Neural cell (in vitro differentiated cells): ENCODE results near the gene RELL2. TPM values are rescaled to one million over a fixed set of nuclear protein-coding genes. Genes with fewer than 3 reads are reported as not detected.

Experiments used
- H2AFZ ChIP-seq: fragments of 200-600, 300-800 bp; sonication (generic), shearing (Covaris generic); 2 replicates; pipeline ENCODE4 v1.6.0; 2014; ENCODE audit warnings: low read depth, mild to moderate bottlenecking, antibody characterized with exemption, low read length, moderate library complexity
- H3F3A ChIP-seq: fragments of 200-600 bp; shearing (Covaris generic); 2 replicates; pipeline ENCODE4 v1.6.1; 2016; ENCODE audit warnings: mild to moderate bottlenecking, moderate library complexity, mixed read lengths, antibody characterized with exemption, low read length; ENCODE audit not compliant: insufficient read depth, poor library complexity, severe bottlenecking
- H3K27ac ChIP-seq: fragments of 200-600, 300-800 bp; sonication (generic), shearing (Covaris generic); 2 replicates; pipeline ENCODE4 v1.5.1; 2014; ENCODE audit warnings: mild to moderate bottlenecking, low read length, moderate library complexity
- H3K27me3 ChIP-seq: fragments of 300-800, 200-600 bp; sonication (generic), shearing (Covaris generic); 2 replicates; pipeline ENCODE4 v1.6.0; 2014; ENCODE audit warnings: mild to moderate bottlenecking, low read depth, low read length, moderate library complexity; ENCODE audit not compliant: insufficient read depth
- H3K36me3 ChIP-seq: fragments of 300-800, 200-600 bp; sonication (generic), shearing (Covaris generic); 2 replicates; pipeline ENCODE4 v1.5.1; 2014; ENCODE audit warnings: mild to moderate bottlenecking, antibody characterized with exemption, low read length, moderate library complexity; ENCODE audit not compliant: insufficient read depth
- H3K4me2 ChIP-seq: fragments of 300-800, 200-600 bp; sonication (generic), shearing (Covaris generic); 2 replicates; pipeline ENCODE4 v1.6.0; 2014; ENCODE audit warnings: mild to moderate bottlenecking, low read length
- H3K4me3 ChIP-seq: fragments of 300-800, 200-600 bp; sonication (generic), shearing (Covaris generic); 2 replicates; pipeline ENCODE4 v1.5.1; 2014; ENCODE audit warnings: mild to moderate bottlenecking, low read length, moderate library complexity
- H3K79me2 ChIP-seq: fragments of 200-600 bp; shearing (Covaris generic); replicated peaks from 2 replicates; pipeline ENCODE4 v1.6.0; 2014; ENCODE audit warnings: mild to moderate bottlenecking, low read length, moderate library complexity; ENCODE audit not compliant: insufficient read depth
- H3K9ac ChIP-seq: fragments of 300-800, 200-600 bp; sonication (generic), shearing (Covaris generic); 2 replicates; pipeline ENCODE4 v1.6.1; 2016; ENCODE audit warnings: mild to moderate bottlenecking, low read length, mixed read lengths
- H3K9me2 ChIP-seq: fragments of 200-600 bp; shearing (Covaris generic); 2 replicates; pipeline ENCODE4 v1.6.1; 2016; ENCODE audit warnings: mild to moderate bottlenecking, low read length, mixed read lengths; ENCODE audit not compliant: insufficient read depth
- H3K9me3 ChIP-seq: fragments of 200-600, 300-800 bp; sonication (generic), shearing (Covaris generic); 2 replicates; pipeline ENCODE4 v1.6.1; 2016; ENCODE audit warnings: mild to moderate bottlenecking, mixed run types, low read length, moderate library complexity, mixed read lengths
- H4K20me1 ChIP-seq: fragments of 200-600 bp; shearing (Covaris generic); 2 replicates; pipeline ENCODE4 v1.6.1; 2016; ENCODE audit warnings: mild to moderate bottlenecking, mixed run types; ENCODE audit not compliant: insufficient read depth
- CTCF ChIP-seq: fragments of 450-650 bp; IDR thresholded peaks from 2 replicates; pipeline ENCODE4 v1.5.1; 2014; ENCODE audit warnings: antibody characterized with exemption, mild to moderate bottlenecking, moderate library complexity; ENCODE audit not compliant: poor library complexity, severe bottlenecking
- EP300 ChIP-seq: fragments of 450-650 bp; conservative IDR thresholded peaks from 2 replicates; pipeline ENCODE4 v1.6.1; 2014; ENCODE audit warnings: antibody characterized with exemption, mild to moderate bottlenecking, moderate library complexity; ENCODE audit not compliant: poor library complexity, severe bottlenecking
- EZH2 ChIP-seq: fragments of 200-600, 300-800 bp; shearing (Covaris generic), sonication (generic); IDR thresholded peaks from 2 replicates; pipeline ENCODE4 v1.6.1; 2014; ENCODE audit warnings: antibody characterized with exemption, low read length, borderline replicate concordance, mild to moderate bottlenecking; ENCODE audit not compliant: insufficient read depth, poor library complexity, severe bottlenecking
- MXI1 ChIP-seq: fragments of 450-650 bp; conservative IDR thresholded peaks from 2 replicates; pipeline ENCODE4 v1.6.1; 2014; ENCODE audit warnings: antibody characterized with exemption, mild to moderate bottlenecking; ENCODE audit not compliant: poor library complexity, severe bottlenecking
- POLR2AphosphoS5 ChIP-seq: IDR thresholded peaks from 2 replicates; pipeline ENCODE4 v1.6.1; 2012
- RAD21 ChIP-seq: fragments of 450-650 bp; conservative IDR thresholded peaks from 2 replicates; pipeline ENCODE4 v1.6.1; 2014; ENCODE audit warnings: antibody characterized with exemption, mild to moderate bottlenecking, moderate library complexity
- SMC3 ChIP-seq: fragments of 450-650 bp; conservative IDR thresholded peaks from 2 replicates; pipeline ENCODE4 v1.6.1; 2014; ENCODE audit warnings: antibody characterized with exemption, mild to moderate bottlenecking, moderate library complexity; ENCODE audit not compliant: poor library complexity
- TAF1 ChIP-seq: IDR thresholded peaks from 2 replicates; pipeline ENCODE4 v1.6.1; 2012; ENCODE audit warnings: low read depth
- polyA plus RNA-seq: library from polyadenylated mRNA; depleted of rRNA; stranded (reverse); fragments of >200 nt; gene quantifications from 2 replicates; pipeline ENCODE4 v1.2.3, GENCODE V29; 2014
- TF ChIP-seq, protein P1 (sequence below): IDR thresholded peaks from 2 replicates; pipeline ENCODE4 v1.6.1; 2012; ENCODE audit warnings: borderline replicate concordance

Gene RELL2
- polyA plus RNA-seq, 1 donor from 2014 or later = 44.9 TPM

DNA sequence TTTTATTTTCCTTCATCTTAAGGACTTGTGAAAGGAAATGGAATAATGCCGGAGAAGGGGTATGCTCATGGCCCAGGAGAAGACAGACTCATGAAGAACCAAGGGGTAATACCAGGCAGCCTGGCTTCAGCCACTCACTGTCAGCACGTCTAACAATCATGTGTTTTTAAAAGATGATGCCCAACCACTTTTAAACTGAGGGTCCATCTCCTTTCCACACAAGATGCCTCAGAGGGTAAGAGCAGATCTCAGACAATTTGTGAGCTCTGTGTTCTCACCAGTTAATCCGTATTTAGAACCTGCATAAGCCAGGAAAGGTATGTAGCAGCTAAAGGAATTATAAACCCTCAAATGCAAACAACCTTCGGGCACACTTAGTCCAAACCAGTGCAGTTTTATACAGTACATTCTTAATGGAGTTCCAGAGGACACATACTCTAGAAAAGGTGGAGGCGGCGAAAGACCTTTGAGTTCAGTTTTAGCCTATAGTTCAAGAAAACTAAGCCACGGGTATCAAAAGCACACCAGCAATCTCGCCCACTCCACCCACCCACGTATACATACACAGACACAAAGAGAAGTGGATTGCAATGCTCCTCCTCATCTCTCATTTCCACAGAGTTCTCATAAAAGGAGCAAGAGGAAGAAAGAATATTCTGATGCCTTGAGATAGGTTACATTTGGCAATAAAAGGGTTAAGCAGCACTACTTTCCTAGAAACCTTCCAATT is 20.6 kb upstream of the RELL2 start:
- TF ChIP-seq POLR2AphosphoS5 = no peak
- TF ChIP-seq RAD21 = no peak
- no peak for TF ChIP-seq EP300
- TF ChIP-seq MXI1 = no peak
- TF ChIP-seq SMC3 = no peak
- TF ChIP-seq TAF1 = no peak
- Histone ChIP-seq H3K4me3 (peak overlapping the region; percentile 76), H3F3A (no peaks in the 10 kb centered on the region), H2AFZ (no peak overlapping the region), H3K9me3 (no peaks in the 10 kb centered on the region), H4K20me1 (no peaks in the 10 kb centered on the region), H3K4me2 (no peak overlapping the region), H3K9me2 (no peaks in the 10 kb centered on the region), H3K36me3 (no peaks in the 10 kb centered on the region), H3K79me2 (peaks cover 34% of the 10 kb centered on the region), H3K27me3 (no peaks in the 10 kb centered on the region), H3K27ac (no peak overlapping the region), H3K9ac (no peak overlapping the region)

- TF ChIP-seq TAF1 (no peak), SMC3 (no peak), EZH2 (no peak)
- H3K27me3 ChIP-seq = no peaks in the 10 kb centered on the region
- H3K9me2 ChIP-seq = no peaks in the 10 kb centered on the region
- H3K36me3 ChIP-seq = no peaks in the 10 kb centered on the region
- H2AFZ ChIP-seq = no peak overlapping the region
- peaks cover 32% of the 10 kb centered on the region for H3K79me2 ChIP-seq
- peak overlapping the region; percentile 44 for H3K4me2 ChIP-seq
- no peaks in the 10 kb centered on the region for H3F3A ChIP-seq
- H3K9me3 ChIP-seq = no peaks in the 10 kb centered on the region
- H3K4me3 ChIP-seq = peak overlapping the region; percentile 76
- no peaks in the 10 kb centered on the region for H4K20me1 ChIP-seq
- H3K27ac ChIP-seq = no peak overlapping the region
- H3K9ac ChIP-seq = no peak overlapping the region
These were observed 19.7 kb upstream of the RELL2 start for GRCh38 chr5:141617128-141617527.

GRCh38 chr5:141617682-141618029 is 19.1 kb upstream of the RELL2 start:
- H3K79me2 ChIP-seq = peaks cover 27% of the 10 kb centered on the region
- H4K20me1 ChIP-seq = no peaks in the 10 kb centered on the region
- no peaks in the 10 kb centered on the region for H3F3A ChIP-seq
- peak overlapping the region; percentile 76 for H3K9ac ChIP-seq
- peak overlapping the region; percentile 44 for H3K4me2 ChIP-seq
- no peaks in the 10 kb centered on the region for H3K9me2 ChIP-seq
- H3K36me3 ChIP-seq = no peaks in the 10 kb centered on the region
- no peak overlapping the region for H3K27ac ChIP-seq
- TF ChIP-seq MXI1 (no peak), POLR2AphosphoS5 (no peak), CTCF (no peak), EP300 (no peak), RAD21 (no peak), SMC3 (no peak), TAF1 (no peak), EZH2 (no peak)
- TF ChIP-seq, protein P1, sequence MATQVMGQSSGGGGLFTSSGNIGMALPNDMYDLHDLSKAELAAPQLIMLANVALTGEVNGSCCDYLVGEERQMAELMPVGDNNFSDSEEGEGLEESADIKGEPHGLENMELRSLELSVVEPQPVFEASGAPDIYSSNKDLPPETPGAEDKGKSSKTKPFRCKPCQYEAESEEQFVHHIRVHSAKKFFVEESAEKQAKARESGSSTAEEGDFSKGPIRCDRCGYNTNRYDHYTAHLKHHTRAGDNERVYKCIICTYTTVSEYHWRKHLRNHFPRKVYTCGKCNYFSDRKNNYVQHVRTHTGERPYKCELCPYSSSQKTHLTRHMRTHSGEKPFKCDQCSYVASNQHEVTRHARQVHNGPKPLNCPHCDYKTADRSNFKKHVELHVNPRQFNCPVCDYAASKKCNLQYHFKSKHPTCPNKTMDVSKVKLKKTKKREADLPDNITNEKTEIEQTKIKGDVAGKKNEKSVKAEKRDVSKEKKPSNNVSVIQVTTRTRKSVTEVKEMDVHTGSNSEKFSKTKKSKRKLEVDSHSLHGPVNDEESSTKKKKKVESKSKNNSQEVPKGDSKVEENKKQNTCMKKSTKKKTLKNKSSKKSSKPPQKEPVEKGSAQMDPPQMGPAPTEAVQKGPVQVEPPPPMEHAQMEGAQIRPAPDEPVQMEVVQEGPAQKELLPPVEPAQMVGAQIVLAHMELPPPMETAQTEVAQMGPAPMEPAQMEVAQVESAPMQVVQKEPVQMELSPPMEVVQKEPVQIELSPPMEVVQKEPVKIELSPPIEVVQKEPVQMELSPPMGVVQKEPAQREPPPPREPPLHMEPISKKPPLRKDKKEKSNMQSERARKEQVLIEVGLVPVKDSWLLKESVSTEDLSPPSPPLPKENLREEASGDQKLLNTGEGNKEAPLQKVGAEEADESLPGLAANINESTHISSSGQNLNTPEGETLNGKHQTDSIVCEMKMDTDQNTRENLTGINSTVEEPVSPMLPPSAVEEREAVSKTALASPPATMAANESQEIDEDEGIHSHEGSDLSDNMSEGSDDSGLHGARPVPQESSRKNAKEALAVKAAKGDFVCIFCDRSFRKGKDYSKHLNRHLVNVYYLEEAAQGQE = no peak
- no peaks in the 10 kb centered on the region for H3K9me3 ChIP-seq
- H2AFZ ChIP-seq = no peak overlapping the region
- H3K27me3 ChIP-seq = no peaks in the 10 kb centered on the region
- peak overlapping the region; percentile 76 for H3K4me3 ChIP-seq
